Nephron (organoid): ENCODE results near the gene CYP2S1.
"Not testable (repeated sequence)": the region's sequence is repeated elsewhere in the genome, so short reads cannot be mapped to it uniquely, and the experiment has no call there.

Experiments
- H3K27ac Mint-ChIP-seq, 3 experiments: 2 replicates each; pipeline ENCODE4 v1.8.0; 2020; ENCODE audit warnings: mixed read lengths in 3 of 3, mild to moderate bottlenecking in 2 of 3, moderate library complexity in 1 of 3
- H3K27me3 Mint-ChIP-seq: 2 replicates; pipeline ENCODE4 v1.8.0; 2021; ENCODE audit warnings: low read depth, mild to moderate bottlenecking, moderate library complexity, mixed read lengths
- H3K36me3 Mint-ChIP-seq: 2 replicates; pipeline ENCODE4 v1.8.0; 2020; ENCODE audit warnings: low read depth, mixed read lengths
- H3K4me1 Mint-ChIP-seq: 2 replicates; pipeline ENCODE4 v1.8.0; 2020; ENCODE audit warnings: mixed read lengths
- H3K4me3 Mint-ChIP-seq, 3 experiments: 2 replicates each; pipeline ENCODE4 v1.8.0; 2020; ENCODE audit warnings: mild to moderate bottlenecking in 3 of 3, mixed read lengths in 3 of 3, moderate library complexity in 2 of 3
- H3K9me3 Mint-ChIP-seq: 2 replicates; pipeline ENCODE4 v1.8.0; 2020; ENCODE audit warnings: mixed read lengths
- TF ChIP-seq, protein P1 (sequence below), 3 experiments: fragments of 200-600 bp; sonication (generic); IDR thresholded peaks; one replicate each; pipeline ENCODE4 v1.5.0; 2021; ENCODE audit warnings: antibody characterized with exemption in 3 of 3; ENCODE audit not compliant: unreplicated experiment in 3 of 3

Gene CYP2S1, protein sequence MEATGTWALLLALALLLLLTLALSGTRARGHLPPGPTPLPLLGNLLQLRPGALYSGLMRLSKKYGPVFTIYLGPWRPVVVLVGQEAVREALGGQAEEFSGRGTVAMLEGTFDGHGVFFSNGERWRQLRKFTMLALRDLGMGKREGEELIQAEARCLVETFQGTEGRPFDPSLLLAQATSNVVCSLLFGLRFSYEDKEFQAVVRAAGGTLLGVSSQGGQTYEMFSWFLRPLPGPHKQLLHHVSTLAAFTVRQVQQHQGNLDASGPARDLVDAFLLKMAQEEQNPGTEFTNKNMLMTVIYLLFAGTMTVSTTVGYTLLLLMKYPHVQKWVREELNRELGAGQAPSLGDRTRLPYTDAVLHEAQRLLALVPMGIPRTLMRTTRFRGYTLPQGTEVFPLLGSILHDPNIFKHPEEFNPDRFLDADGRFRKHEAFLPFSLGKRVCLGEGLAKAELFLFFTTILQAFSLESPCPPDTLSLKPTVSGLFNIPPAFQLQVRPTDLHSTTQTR

DNA sequence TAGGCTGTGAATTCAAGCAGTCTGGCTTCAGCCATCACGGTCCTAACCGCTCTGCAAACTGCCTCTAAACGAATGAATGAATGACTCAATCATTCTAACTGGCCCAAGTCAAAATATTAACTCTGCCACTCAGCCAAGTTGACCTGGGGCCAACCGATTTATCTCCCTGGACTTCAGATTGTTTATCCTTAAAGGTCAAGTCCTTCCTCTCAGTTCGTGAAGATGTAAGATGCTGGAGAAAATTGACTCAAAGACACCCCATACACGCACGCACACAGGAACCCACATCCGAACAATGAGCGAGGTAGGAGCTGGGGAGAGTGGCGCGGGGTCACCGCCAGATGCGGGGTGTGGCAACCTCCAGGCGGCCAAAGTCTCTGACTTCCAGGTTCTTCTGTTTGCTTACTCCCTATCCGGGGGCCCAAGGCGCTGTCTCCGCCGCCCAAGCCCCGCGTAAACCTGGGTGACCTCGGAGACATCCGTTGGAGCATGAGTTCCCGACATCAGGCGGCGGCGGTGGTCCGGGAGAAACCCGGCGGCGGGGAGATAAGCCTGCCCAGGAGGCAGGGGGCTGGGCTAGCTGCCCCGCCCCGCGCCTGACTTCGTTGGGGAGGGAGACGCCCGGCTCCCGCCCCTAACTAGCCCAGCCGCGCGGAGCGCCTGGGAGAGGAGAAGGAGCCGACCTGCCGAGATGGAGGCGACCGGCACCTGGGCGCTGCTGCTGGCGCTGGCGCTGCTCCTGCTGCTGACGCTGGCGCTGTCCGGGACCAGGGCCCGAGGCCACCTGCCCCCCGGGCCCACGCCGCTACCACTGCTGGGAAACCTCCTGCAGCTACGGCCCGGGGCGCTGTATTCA, at the start of gene CYP2S1:
Gene CYP2S1, plus strand, starts transcription at position 646 of the 856 bp plus-strand sequence. Its CDS starts 46 bp downstream, at position 692.
- Mint-ChIP-seq H3K27ac (no peak within 1 kb of the TSS), H3K9me3 (no peaks in the 10 kb centered on the region), H3K4me1 (peaks cover 10% of the 10 kb centered on the region), H3K4me3 (peak within 1 kb of the TSS; percentile 7 to 74 (median 38)), H3K36me3 (no peaks in the 10 kb centered on the region), H3K27me3 (peaks cover 81% of the 10 kb centered on the region)
- TF ChIP-seq, protein P1, sequence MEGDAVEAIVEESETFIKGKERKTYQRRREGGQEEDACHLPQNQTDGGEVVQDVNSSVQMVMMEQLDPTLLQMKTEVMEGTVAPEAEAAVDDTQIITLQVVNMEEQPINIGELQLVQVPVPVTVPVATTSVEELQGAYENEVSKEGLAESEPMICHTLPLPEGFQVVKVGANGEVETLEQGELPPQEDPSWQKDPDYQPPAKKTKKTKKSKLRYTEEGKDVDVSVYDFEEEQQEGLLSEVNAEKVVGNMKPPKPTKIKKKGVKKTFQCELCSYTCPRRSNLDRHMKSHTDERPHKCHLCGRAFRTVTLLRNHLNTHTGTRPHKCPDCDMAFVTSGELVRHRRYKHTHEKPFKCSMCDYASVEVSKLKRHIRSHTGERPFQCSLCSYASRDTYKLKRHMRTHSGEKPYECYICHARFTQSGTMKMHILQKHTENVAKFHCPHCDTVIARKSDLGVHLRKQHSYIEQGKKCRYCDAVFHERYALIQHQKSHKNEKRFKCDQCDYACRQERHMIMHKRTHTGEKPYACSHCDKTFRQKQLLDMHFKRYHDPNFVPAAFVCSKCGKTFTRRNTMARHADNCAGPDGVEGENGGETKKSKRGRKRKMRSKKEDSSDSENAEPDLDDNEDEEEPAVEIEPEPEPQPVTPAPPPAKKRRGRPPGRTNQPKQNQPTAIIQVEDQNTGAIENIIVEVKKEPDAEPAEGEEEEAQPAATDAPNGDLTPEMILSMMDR (IDR thresholded peaks at IDR 0.05; ENCODE audit: unreplicated experiment in 3 of 3) = no peak

- Mint-ChIP-seq H3K4me1 (no peaks in the 10 kb centered on the region), H3K9me3 (peaks cover 8% of the 10 kb centered on the region), H3K4me3 (no peak overlapping the region), H3K27me3 (peaks cover 7% of the 10 kb centered on the region), H3K27ac (no peak overlapping the region), H3K36me3 (no peaks in the 10 kb centered on the region)
- TF ChIP-seq, protein P1 (IDR thresholded peaks at IDR 0.05; ENCODE audit: unreplicated experiment in 3 of 3) = peak; percentile 40 to 56 (median 44)
Measured at GRCh38 chr19:41144403-41144802, 48.6 kb upstream of the CYP2S1 start.

DNA sequence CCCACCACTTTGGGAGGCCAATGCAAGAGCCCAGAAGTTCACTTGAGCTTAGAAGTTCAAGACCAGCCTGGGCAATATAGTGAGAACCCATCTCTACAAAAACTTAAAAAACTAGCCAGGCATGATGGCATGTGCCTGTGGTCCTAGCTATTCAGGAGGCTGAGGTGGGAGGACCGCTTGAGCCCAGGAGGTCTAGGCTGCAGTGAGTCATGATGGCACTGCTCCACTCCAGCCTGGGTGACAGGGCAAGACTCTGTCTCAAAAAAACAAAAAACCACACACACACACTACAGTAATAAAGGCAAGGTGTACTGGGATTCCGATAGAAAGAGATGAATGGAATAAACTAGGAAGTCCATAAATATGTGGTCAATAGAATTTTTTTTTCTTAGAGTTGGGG, 43.2 kb upstream of the CYP2S1 start:
- Mint-ChIP-seq H3K36me3 (no peaks in the 10 kb centered on the region), H3K4me3 (no peak overlapping the region), H3K4me1 (no peaks in the 10 kb centered on the region), H3K27ac (no peak overlapping the region), H3K9me3 (peaks cover 3% of the 10 kb centered on the region), H3K27me3 (no peaks in the 10 kb centered on the region)
- TF ChIP-seq, protein P1 (IDR thresholded peaks at IDR 0.05; ENCODE audit: unreplicated experiment in 3 of 3) = no peak

DNA sequence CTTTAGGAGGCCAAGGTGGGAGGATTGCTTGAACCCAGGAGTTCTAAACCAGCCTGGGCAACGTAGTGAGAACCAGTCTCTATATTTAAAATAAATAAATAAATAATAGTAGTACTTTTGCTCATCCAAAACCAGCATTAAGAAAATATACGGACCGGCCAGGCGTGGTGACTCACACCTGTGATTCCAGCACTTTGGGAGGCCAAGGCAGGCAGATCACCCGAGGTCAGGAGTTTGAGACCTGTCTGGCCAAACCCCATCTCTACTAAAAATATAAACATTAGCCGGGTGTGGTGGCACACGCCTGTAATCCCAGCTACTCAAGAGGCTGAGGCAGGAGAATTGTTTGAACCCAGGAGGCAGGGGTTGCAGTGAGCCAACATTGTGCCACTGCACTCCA, 42.0 kb upstream of the CYP2S1 start:
- not testable (repeated sequence) for H3K9me3 Mint-ChIP-seq, H3K27me3 Mint-ChIP-seq, H3K4me1 Mint-ChIP-seq, H3K27ac Mint-ChIP-seq, H3K36me3 Mint-ChIP-seq, H3K4me3 Mint-ChIP-seq

DNA sequence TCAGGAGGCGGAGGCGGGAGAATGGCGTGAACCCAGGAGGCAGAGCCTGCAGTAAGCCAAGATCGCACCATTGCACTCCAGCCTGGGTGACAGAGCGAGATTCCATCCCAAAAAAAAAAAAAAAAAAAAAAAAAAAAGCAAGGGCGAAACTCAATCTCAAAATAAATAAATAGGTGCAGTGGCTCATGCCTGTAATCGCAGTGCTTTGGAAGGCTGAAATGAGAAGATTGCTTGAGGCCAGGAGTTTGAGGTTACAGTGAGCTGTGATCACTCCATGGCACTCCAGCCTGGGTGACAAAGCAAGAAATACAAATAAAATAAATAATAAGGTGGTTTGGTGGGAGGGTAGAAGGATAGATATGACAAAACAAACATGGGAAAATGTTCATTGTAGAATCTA, 39.0 kb upstream of the CYP2S1 start:
- no peaks in the 10 kb centered on the region for H3K4me1 Mint-ChIP-seq
- H3K4me3 Mint-ChIP-seq = no peak overlapping the region
- TF ChIP-seq, protein P1 (IDR thresholded peaks at IDR 0.05; ENCODE audit: unreplicated experiment in 3 of 3) = no peak
- H3K36me3 Mint-ChIP-seq = no peaks in the 10 kb centered on the region
- H3K9me3 Mint-ChIP-seq = no peaks in the 10 kb centered on the region
- no peaks in the 10 kb centered on the region for H3K27me3 Mint-ChIP-seq
- H3K27ac Mint-ChIP-seq = no peak overlapping the region

DNA sequence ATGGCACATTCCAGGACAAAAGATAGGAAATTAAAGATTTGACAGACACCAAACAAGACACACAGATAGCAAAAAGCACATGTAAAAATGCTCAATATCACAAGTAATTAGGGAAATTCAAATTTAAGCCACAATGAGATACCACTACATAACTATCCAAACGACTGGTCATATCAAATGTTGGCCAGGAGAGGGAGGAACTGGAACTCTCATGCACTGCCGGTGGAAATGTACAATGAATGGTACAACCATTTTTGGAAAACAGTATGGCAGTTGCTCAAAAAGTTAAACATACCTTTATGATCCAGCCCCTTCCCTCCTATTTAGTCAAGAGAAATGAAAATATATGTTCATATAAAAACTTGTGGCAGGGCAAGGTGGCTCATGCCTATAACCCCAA, 36.8 kb upstream of the CYP2S1 start:
- H3K36me3 Mint-ChIP-seq = no peaks in the 10 kb centered on the region
- H3K4me3 Mint-ChIP-seq = no peak overlapping the region
- H3K9me3 Mint-ChIP-seq = no peaks in the 10 kb centered on the region
- TF ChIP-seq, protein P1 (IDR thresholded peaks at IDR 0.05; ENCODE audit: unreplicated experiment in 3 of 3) = no peak
- H3K4me1 Mint-ChIP-seq = no peaks in the 10 kb centered on the region
- no peak overlapping the region for H3K27ac Mint-ChIP-seq
- H3K27me3 Mint-ChIP-seq = no peaks in the 10 kb centered on the region
